ACC112 (cell line): ENCODE measurements around the gene SIK3.
"Not testable (repeated sequence)": the region's sequence is repeated elsewhere in the genome, so short reads cannot be mapped to it uniquely, and the experiment has no call there.

Source experiments
- H2AFZ ChIP-seq: fragments of 200-600 bp; sonication (generic); one replicate; pipeline ENCODE4 v1.6.0; 2017; ENCODE audit warnings: antibody characterized with exemption, low read length; ENCODE audit not compliant: unreplicated experiment
- H3K27ac ChIP-seq: fragments of 200-600 bp; sonication (generic); 2 replicates; pipeline ENCODE4 v1.5.1; 2014; ENCODE audit warnings: low read depth, mild to moderate bottlenecking, antibody characterized with exemption, low read length, moderate library complexity
- H3K27me3 ChIP-seq: fragments of 200-600 bp; sonication (generic); 2 replicates; pipeline ENCODE4 v1.6.1; 2014; ENCODE audit warnings: mild to moderate bottlenecking, antibody characterized with exemption, low read length, moderate library complexity, mixed read lengths; ENCODE audit not compliant: insufficient read depth
- H3K36me3 ChIP-seq: fragments of 200-600 bp; sonication (generic); 2 replicates; pipeline ENCODE4 v1.6.1; 2016; ENCODE audit warnings: mild to moderate bottlenecking, antibody characterized with exemption, low read length, moderate library complexity, mixed read lengths; ENCODE audit not compliant: insufficient read depth
- H3K4me1 ChIP-seq: fragments of 200-600 bp; sonication (generic); one replicate; pipeline ENCODE4 v1.6.1; 2016; ENCODE audit warnings: low read length, mixed read lengths; ENCODE audit not compliant: insufficient read depth, unreplicated experiment, control insufficient read depth
- H3K4me3 ChIP-seq: fragments of 200-600 bp; sonication (generic); 2 replicates; pipeline ENCODE4 v1.5.1; 2014; ENCODE audit warnings: mild to moderate bottlenecking, low read depth, low read length
- H3K79me2 ChIP-seq: fragments of 200-600 bp; sonication (generic); one replicate; pipeline ENCODE4 v1.6.0; 2016; ENCODE audit warnings: low read length; ENCODE audit not compliant: control insufficient read depth, unreplicated experiment, insufficient read depth

Gene SIK3

DNA sequence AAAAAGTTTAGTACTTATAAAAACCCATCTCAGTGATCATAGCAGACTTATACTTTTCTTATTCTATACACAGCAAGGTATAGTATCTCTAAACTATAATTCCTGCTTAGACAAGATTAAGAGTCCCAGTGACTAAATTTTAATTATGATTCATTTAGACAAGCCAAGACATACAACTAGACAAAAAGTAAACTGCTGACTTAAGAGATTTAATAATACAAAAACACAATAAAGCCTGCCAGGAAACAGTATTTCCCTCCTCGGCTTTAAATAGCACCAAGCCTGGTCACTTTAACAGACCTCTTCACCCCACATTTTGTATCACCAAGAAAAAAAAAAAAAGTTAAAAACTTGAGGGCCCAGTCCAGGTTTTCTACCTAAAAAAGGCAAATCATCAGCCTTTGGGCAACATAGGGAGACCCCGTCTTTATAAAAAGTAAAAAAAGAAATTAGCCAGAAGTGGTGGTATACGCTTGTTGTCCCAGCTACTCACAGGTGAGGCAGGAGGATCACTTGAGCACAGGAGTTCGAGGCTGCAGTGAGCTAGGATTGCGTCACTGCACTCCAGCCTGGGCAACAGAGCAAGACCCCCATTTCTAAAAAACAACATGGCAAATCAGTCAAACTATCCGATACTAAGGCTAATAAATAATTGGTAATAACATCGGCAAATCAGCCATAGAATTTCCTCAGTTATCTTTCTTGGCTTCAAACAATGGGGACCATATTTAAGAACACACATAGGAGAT is 53.8 kb downstream of the SIK3 start:
- Histone ChIP-seq H3K4me1 (peaks cover 26% of the 10 kb centered on the region), H2AFZ (no peak overlapping the region), H3K79me2 (peaks cover 29% of the 10 kb centered on the region), H3K27me3 (no peaks in the 10 kb centered on the region), H3K4me3 (no peak overlapping the region), H3K27ac (no peak overlapping the region), H3K36me3 (no peaks in the 10 kb centered on the region; the same call in 1 of the 2 replicates)

GRCh38 chr11:117042689-117043088 is 55.5 kb downstream of the SIK3 start:
- peaks cover 26% of the 10 kb centered on the region for H3K4me1 ChIP-seq
- no peak overlapping the region for H3K27ac ChIP-seq
- no peaks in the 10 kb centered on the region for H3K27me3 ChIP-seq
- H3K4me3 ChIP-seq = no peak overlapping the region
- H3K36me3 ChIP-seq = no peaks in the 10 kb centered on the region; the same call in 1 of the 2 replicates
- no peak overlapping the region for H2AFZ ChIP-seq
- H3K79me2 ChIP-seq = peaks cover 30% of the 10 kb centered on the region

GRCh38 chr11:117039900-117040299 is 58.3 kb downstream of the SIK3 start:
- no peaks in the 10 kb centered on the region for H3K27me3 ChIP-seq
- H3K4me3 ChIP-seq = no peak overlapping the region
- H3K36me3 ChIP-seq = no peaks in the 10 kb centered on the region; the same call in 1 of the 2 replicates
- peaks cover 11% of the 10 kb centered on the region for H3K4me1 ChIP-seq
- H3K27ac ChIP-seq = no peak overlapping the region
- peaks cover 41% of the 10 kb centered on the region for H3K79me2 ChIP-seq
- H2AFZ ChIP-seq = no peak overlapping the region

- peaks cover 36% of the 10 kb centered on the region for H3K79me2 ChIP-seq
- no peaks in the 10 kb centered on the region for H3K36me3 ChIP-seq
- H3K4me3 ChIP-seq = no peak overlapping the region
- peaks cover 10% of the 10 kb centered on the region for H3K4me1 ChIP-seq
- H2AFZ ChIP-seq = no peak overlapping the region
- no peak overlapping the region for H3K27ac ChIP-seq
- H3K27me3 ChIP-seq = no peaks in the 10 kb centered on the region
Measured at GRCh38 chr11:117039270-117039669, 59.0 kb downstream of the SIK3 start.

GRCh38 chr11:117037975-117038350 is 60.3 kb downstream of the SIK3 start:
- H3K4me1 ChIP-seq = peaks cover 10% of the 10 kb centered on the region
- H3K27ac ChIP-seq = no peak overlapping the region
- peaks cover 34% of the 10 kb centered on the region for H3K79me2 ChIP-seq
- H3K27me3 ChIP-seq = no peaks in the 10 kb centered on the region
- H3K4me3 ChIP-seq = no peak overlapping the region
- H2AFZ ChIP-seq = no peak overlapping the region
- no peaks in the 10 kb centered on the region for H3K36me3 ChIP-seq

DNA sequence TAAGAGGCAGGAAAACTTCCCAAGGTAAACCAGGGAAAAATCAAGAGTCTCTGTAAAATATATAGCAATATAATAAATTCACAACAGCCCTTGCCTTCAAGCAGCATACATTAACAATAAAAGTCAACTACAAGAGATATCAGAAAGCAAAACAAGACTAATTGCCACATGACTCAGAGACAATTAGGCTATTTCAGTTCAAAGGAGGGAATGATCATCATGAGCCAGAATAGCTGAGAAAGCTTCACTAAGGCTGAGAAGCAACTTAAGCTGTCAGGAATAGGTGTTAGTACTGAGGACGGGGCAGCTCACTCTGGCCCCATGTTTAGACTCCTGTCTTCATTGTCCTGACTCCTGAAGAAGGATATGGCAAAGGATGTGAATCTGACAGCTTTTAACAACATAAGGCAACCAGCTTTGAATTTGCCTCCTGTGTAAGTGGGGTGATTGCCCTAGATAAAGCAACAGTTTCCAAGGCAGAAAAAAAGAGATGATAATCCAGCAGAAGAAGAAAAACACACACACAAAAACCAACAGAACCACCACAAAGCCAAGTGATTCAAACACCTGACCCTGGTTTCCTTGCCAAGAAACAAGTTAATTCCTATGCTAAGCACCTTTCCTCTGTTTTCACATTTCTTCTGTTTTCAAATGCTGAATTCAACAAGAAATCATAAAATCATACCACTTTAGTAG is 60.8 kb downstream of the SIK3 start:
- no peaks in the 10 kb centered on the region for H3K36me3 ChIP-seq
- H3K27me3 ChIP-seq = no peaks in the 10 kb centered on the region
- peaks cover 10% of the 10 kb centered on the region for H3K4me1 ChIP-seq
- H3K79me2 ChIP-seq = peaks cover 33% of the 10 kb centered on the region
- H3K4me3 ChIP-seq = no peak overlapping the region
- H2AFZ ChIP-seq = no peak overlapping the region
- H3K27ac ChIP-seq = no peak overlapping the region

GRCh38 chr11:117034901-117035300 is 63.3 kb downstream of the SIK3 start:
- H3K4me1 ChIP-seq = peaks cover 4% of the 10 kb centered on the region
- H2AFZ ChIP-seq = no peak overlapping the region
- no peak overlapping the region for H3K4me3 ChIP-seq
- peaks cover 25% of the 10 kb centered on the region for H3K79me2 ChIP-seq
- H3K27me3 ChIP-seq = no peaks in the 10 kb centered on the region
- H3K36me3 ChIP-seq = no peaks in the 10 kb centered on the region
- H3K27ac ChIP-seq = no peak overlapping the region

- no peaks in the 10 kb centered on the region for H3K36me3 ChIP-seq
- no peak overlapping the region for H2AFZ ChIP-seq
- H3K79me2 ChIP-seq = peaks cover 27% of the 10 kb centered on the region
- H3K27ac ChIP-seq = peak overlapping the region; percentile 80
- peak overlapping the region; percentile 41 for H3K4me3 ChIP-seq
- H3K4me1 ChIP-seq = peaks cover 17% of the 10 kb centered on the region
- no peaks in the 10 kb centered on the region for H3K27me3 ChIP-seq
Measured at GRCh38 chr11:117026593-117027330, 71.5 kb downstream of the SIK3 start.

GRCh38 chr11:117023707-117024106 is 74.5 kb downstream of the SIK3 start:
- not testable (repeated sequence) for H2AFZ ChIP-seq, H3K4me3 ChIP-seq, H3K36me3 ChIP-seq, H3K27me3 ChIP-seq, H3K27ac ChIP-seq
- H3K4me1 ChIP-seq = peaks cover 17% of the 10 kb centered on the region
- peaks cover 35% of the 10 kb centered on the region for H3K79me2 ChIP-seq

- no peak overlapping the region for H2AFZ ChIP-seq
- no peaks in the 10 kb centered on the region for H3K36me3 ChIP-seq
- no peak overlapping the region for H3K27ac ChIP-seq
- H3K4me3 ChIP-seq = no peak overlapping the region
- peaks cover 17% of the 10 kb centered on the region for H3K4me1 ChIP-seq
- peaks cover 33% of the 10 kb centered on the region for H3K79me2 ChIP-seq
- no peaks in the 10 kb centered on the region for H3K27me3 ChIP-seq
Measured at GRCh38 chr11:117023178-117023577, 75.0 kb downstream of the SIK3 start.
